ENCODE results near the gene GRIN2A.

The GRIN2A gene

DNA sequence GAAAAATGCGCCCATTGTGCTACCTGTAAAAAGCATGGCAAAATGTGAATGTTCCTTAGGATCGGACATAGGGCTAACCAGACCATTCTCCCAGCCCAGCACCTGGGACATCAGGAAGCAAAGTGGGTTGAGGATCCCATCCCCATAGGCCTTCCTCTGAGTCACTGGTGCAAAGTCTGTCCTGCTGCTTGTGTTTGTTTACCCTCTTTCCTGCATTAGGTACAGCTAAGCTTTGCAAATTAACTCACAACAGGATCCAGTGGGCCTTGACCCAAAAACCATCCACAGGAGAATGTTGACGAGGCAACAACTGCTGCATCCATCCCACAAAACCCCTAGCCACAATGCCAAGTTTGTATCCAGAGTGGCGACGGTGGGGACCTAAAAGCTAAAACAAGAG is 106.2 kb downstream of the GRIN2A start:
- TF ChIP-seq, protein P1, sequence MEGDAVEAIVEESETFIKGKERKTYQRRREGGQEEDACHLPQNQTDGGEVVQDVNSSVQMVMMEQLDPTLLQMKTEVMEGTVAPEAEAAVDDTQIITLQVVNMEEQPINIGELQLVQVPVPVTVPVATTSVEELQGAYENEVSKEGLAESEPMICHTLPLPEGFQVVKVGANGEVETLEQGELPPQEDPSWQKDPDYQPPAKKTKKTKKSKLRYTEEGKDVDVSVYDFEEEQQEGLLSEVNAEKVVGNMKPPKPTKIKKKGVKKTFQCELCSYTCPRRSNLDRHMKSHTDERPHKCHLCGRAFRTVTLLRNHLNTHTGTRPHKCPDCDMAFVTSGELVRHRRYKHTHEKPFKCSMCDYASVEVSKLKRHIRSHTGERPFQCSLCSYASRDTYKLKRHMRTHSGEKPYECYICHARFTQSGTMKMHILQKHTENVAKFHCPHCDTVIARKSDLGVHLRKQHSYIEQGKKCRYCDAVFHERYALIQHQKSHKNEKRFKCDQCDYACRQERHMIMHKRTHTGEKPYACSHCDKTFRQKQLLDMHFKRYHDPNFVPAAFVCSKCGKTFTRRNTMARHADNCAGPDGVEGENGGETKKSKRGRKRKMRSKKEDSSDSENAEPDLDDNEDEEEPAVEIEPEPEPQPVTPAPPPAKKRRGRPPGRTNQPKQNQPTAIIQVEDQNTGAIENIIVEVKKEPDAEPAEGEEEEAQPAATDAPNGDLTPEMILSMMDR (conservative IDR thresholded peaks at IDR 0.05; ENCODE audit: low read depth, low read length): no peak
- no peak overlapping the region for H3K4me3 ChIP-seq (ENCODE audit: low read depth, low read length)
- no peak for DNase-seq (ENCODE audit: low read depth)

DNA sequence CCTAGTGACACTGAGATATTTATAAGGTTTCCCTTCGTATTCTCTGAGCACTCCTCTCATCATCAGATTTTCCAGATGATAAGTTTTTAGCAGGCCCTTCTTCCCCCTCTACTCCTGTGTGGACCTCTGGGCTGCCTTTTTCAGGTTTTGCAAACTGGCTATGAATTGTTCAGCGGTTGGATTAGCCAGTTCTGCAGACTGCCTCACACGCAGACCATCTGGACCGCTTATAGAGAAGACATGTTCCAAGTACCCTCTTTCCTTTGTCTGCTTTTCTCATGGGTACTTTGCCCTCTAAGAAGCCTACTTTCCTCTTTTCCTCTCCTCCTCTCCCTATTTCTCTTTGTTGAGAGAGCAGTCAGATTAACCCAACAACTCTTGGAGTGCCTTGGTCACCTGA is 111.6 kb downstream of the GRIN2A start:
- TF ChIP-seq, protein P1 (conservative IDR thresholded peaks at IDR 0.05; ENCODE audit: low read depth, low read length): no peak
- DNase-seq (ENCODE audit: low read depth): no peak

DNA sequence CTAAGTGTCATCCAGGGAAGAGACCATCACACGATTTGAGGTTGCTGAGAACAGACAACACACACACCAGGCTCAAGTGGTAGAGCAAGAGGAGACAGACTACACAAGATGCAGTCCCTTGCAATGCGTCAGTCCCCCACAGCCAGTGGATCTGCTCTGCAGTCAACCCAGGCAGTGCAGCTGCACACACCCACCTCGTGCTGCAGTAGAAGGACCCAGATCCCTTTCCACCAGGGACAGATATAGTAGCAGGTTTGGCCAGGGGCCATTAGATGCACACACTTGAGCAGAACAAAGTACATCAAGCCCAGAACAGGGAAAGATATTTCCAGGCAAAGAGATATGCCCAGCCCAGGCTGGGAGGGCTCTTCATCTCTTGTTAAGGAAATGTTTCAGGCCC is 112.9 kb downstream of the GRIN2A start:
- DNase-seq (ENCODE audit: low read depth): no peak
- H3K4me3 ChIP-seq (ENCODE audit: low read depth, low read length): no peak overlapping the region
- TF ChIP-seq, protein P1 (conservative IDR thresholded peaks at IDR 0.05; ENCODE audit: low read depth, low read length): no peak

More for the DNA sequence above, 111.6 kb downstream of the GRIN2A start:
- H3K4me3 ChIP-seq (ENCODE audit: low read depth, low read length): no peak overlapping the region

DNA sequence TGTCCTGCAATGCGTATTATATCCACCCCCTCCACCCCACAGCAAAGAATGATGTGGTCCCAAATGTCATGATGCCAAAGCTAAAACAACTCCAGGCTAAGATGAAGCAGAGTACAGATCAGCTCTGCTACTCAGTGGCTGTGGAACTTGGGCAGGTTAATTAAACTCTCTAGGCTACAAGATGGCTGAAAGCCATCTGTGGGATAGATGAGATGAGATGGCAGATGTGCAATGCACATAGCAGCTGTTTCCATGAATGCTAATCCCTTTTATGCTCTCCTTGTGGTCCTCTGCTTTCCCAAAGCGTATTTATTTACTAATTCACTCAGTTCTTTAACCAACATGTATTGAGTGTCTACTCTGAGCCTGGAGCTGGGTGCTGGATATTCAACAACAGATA is 114.4 kb downstream of the GRIN2A start:
- TF ChIP-seq, protein P1 (conservative IDR thresholded peaks at IDR 0.05; ENCODE audit: low read depth, low read length): no peak
- H3K4me3 ChIP-seq (ENCODE audit: low read depth, low read length): no peak overlapping the region
- no peak for DNase-seq (ENCODE audit: low read depth)

DNA sequence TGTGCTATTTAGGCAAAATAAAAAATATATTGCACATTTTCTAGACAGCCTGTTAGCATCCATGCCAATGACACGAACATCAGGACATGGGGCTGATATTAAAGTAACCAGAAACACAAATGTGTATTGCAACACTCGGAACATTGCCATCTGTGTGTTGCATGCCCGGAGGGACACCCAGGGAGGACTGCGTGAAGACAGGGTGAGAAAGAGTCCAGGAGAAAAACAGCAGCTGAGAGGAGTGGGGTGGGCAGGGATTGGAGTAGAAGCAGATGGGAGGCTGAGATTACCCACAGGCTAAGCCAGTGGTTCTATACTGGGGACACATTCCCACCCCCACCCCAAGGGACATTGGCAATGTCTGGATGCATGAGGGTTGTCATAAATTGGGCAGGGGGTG is 114.8 kb downstream of the GRIN2A start:
- TF ChIP-seq, protein P1 (conservative IDR thresholded peaks at IDR 0.05; ENCODE audit: low read depth, low read length): no peak
- H3K4me3 ChIP-seq (ENCODE audit: low read depth, low read length): no peak overlapping the region
- DNase-seq (ENCODE audit: low read depth): no peak

DNA sequence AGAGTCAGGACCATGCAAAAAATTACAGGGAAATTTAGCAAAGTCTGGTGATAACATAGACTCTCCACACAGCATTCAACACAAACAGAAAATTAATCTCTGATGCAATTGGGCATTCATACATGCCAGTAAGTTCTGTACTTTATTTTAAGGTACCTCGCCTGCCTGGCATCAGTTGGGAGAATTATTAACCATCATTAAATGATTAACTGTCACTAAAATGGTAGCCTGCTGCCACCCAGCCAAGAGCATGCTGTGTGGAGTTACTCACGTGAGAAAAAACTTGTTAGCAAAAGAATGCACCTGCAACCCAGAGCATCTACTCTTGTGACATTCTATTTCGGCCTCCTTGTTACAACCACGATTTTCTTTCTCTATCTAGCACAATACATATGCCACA is 117.2 kb downstream of the GRIN2A start:
- no peak for DNase-seq (ENCODE audit: low read depth)
- TF ChIP-seq, protein P1 (conservative IDR thresholded peaks at IDR 0.05; ENCODE audit: low read depth, low read length): no peak

DNA sequence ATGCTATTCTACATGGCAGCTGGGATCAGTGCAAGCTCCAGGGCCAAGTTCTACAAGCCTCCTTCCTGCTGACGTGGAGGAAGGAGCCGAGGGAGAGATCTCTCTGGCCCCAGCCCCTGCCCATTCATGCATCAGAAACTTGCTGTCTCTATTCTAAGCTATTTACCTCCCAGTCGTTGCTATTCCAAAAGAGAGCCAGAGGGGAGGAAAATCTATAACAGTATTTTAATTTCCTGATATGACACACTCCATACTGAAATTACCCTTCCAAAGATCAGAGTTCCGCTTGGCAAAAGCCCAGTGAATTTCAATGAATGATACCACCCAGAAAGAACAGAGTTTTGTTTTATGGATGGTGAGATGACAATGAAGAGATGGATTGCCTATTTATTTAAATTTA is 133.4 kb downstream of the GRIN2A start:
- no peak for DNase-seq (ENCODE audit: low read depth)
- TF ChIP-seq, protein P1 (conservative IDR thresholded peaks at IDR 0.05; ENCODE audit: low read depth, low read length): no peak
- no peak overlapping the region for H3K4me3 ChIP-seq (ENCODE audit: low read depth, low read length)

More for the DNA sequence above, 117.2 kb downstream of the GRIN2A start:
- H3K4me3 ChIP-seq (ENCODE audit: low read depth, low read length): no peak overlapping the region

Data from choroid plexus epithelial cell (primary cell).